AG10803 (cell line): ENCODE results near the gene DCTN3.

Source experiments
- DNase-seq: peaks from one replicate; pipeline ENCODE4 v3.0.0; 2010; ENCODE audit warnings: low read depth
- H3K4me3 ChIP-seq: 2 replicates; pipeline ENCODE4 v1.5.1; 2011; ENCODE audit warnings: mild to moderate bottlenecking, low read length, control low read depth
- CTCF ChIP-seq: conservative IDR thresholded peaks from 2 replicates; pipeline ENCODE4 v1.5.1; 2011; ENCODE audit warnings: mild to moderate bottlenecking, low read length, control low read depth, inconsistent platforms

DCTN3 gene

GRCh38 chr9:34628656-34629490 is 8.6 kb upstream of the DCTN3 start, which contains the start of gene ARID3C:
Gene ARID3C (minus strand): TSS chr9:34629066. CDS start chr9:34628014, 1,052 bp downstream.
- H3K4me3 ChIP-seq, result peak within 1 kb of the TSS; percentile 47

GRCh38 chr9:34627716-34628655 is 7.7 kb upstream of the DCTN3 start:
- peak overlapping the region; percentile 15 for H3K4me3 ChIP-seq
- no peak for DNase-seq
- TF ChIP-seq CTCF, result no peak

More at GRCh38 chr9:34628656-34629490, 8.6 kb upstream of the DCTN3 start, which contains the start of gene ARID3C:
- no peak for DNase-seq
- no peak for TF ChIP-seq CTCF

DNA sequence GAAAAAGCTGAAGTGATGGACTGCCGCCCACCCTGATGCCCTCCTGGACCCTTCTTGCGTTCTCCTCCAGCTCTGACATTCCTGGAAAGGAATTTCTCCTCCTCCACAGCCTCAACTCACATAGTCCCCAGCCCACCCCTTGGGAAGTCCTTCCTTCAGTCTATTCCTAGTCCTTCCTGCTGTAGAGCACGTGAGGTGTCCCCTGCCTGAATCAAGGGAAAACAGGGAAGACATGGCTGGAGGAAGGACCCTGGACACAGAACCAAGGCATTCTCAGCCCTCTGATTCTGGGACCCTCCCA is 4.8 kb upstream of the DCTN3 start:
- no peak overlapping the region for H3K4me3 ChIP-seq
- no peak for TF ChIP-seq CTCF
- no peak for DNase-seq

GRCh38 chr9:34624475-34625185 is 4.3 kb upstream of the DCTN3 start:
- TF ChIP-seq CTCF, result no peak
- DNase-seq, result no peak
- no peak overlapping the region for H3K4me3 ChIP-seq

GRCh38 chr9:34623374-34624235 is 3.3 kb upstream of the DCTN3 start:
- H3K4me3 ChIP-seq, result no peak overlapping the region
- no peak for DNase-seq
- TF ChIP-seq CTCF, result no peak

DNA sequence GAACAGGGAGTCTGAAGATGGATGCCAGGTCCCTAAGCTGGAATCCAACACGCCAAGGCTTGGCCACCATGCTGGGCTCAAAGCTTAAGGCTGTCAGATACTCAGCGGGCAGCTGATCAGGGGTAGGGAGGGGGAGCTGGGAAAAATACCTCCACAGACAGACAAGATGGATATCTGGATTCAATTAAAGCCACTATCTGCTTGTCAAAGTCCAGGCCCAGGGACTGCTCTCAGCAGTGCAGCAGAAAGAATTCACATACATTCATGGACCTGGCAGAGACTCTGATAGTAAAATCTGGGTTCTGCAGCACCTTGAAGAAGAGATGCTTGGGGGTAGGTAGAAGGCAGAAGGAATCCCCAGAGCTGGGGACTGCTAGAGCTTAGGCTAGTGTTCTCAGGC is 5.2 kb downstream of the DCTN3 start:
- no peak overlapping the region for H3K4me3 ChIP-seq
- DNase-seq, result no peak
- no peak for TF ChIP-seq CTCF
